GM18520 (cell line): Measurements from ENCODE around the gene IFT20.

Experiments used
- ATAC-seq: cut with Tn5 transposase; IDR thresholded peaks from one replicate; pipeline ENCODE4 v1.9.1; 2021; ENCODE audit not compliant: unreplicated experiment

Gene IFT20, protein sequence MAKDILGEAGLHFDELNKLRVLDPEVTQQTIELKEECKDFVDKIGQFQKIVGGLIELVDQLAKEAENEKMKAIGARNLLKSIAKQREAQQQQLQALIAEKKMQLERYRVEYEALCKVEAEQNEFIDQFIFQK

DNA sequence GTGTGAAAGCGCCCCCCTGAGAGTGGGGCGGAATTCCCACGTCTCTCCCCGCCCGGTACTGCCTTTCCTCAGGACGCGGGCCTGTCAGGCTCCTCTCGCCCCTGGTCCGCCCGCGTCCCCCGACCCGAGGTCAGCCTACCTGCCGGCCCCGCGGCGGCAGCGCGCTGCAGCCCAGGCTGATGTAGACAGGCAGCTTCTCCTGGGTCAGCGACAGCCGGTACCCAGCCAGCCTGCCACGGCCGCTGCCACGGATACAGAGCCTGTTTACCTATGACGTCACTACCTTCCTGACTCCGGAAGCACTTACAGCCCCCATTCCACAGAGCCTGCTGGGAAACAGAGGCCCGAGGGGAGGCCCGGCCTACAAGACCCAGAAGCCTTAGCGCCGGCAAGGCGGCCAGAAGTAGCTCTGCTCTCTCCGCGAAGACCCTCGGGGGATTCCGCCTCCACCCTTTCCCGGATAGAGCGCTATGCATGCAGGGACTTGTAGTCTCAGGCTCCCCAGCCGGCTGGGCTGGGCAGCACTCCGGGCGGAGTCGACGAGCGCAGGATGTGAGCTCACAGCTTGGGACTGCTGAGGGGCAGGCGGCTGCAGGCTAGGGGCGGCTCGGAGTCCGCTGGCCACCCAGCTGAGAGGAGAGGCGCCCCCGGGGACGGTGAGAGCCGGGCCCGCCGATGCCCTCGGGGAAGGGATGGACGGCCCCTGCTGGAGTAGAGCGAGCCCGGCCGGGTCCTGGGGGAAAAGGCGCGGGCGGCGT is at the start of gene IFT20, which contains the start of gene TNFAIP1:
IFT20 (minus strand) TSS at position 272 of the 758 bp plus-strand sequence. CDS start 3,487 bp downstream, outside the sequence.
TNFAIP1 (plus strand) TSS at position 561 of the 758 bp plus-strand sequence. CDS start 3,761 bp downstream, outside the sequence.
- ATAC-seq, result peak; percentile 96

DNA sequence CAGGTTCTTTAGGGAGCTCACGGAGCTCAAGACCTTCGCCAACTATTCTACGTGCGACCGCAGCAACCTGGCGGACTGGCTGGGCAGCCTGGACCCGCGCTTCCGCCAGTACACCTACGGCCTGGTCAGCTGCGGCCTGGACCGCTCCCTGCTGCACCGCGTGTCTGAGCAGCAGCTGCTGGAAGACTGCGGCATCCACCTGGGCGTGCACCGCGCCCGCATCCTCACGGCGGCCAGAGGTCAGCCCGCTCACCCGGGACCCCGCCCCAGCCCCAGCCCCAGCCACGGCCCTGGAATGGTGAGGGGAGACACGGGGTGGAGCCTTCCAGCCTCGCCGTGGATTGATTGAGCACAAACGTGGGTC is 49.7 kb upstream of the IFT20 start:
- no peak for ATAC-seq

DNA sequence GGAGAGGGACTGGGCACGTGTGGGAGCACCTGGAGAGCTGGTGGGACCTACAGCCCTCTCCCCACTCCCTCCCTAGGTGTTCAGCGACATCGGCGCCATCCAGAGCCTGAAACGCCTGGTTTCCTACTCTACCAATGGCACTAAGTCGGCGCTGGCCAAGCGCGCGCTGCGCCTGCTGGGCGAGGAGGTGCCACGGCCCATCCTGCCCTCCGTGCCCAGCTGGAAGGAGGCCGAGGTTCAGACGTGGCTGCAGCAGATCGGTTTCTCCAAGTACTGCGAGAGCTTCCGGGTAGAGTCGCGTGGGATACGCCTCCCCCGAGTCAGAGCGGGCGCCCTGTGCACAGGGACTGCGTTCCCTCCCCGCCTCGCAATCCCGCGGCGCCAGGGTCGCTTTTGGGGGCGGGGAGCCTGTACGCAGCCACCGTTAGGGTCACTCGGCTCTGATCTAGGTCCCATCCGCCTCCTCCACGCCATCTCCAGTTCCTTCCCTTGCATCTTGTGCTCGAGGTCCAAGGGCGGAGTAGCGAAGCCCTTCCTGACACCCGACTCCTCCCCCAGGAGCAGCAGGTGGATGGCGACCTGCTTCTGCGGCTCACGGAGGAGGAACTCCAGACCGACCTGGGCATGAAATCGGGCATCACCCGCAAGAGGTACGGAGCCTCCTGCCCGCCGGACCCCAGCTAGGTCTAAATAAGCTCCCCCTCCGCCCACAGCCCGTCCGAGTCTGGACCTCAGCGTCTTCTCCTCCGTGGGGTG is 49.2 kb upstream of the IFT20 start:
- ATAC-seq, result peak; percentile 46

DNA sequence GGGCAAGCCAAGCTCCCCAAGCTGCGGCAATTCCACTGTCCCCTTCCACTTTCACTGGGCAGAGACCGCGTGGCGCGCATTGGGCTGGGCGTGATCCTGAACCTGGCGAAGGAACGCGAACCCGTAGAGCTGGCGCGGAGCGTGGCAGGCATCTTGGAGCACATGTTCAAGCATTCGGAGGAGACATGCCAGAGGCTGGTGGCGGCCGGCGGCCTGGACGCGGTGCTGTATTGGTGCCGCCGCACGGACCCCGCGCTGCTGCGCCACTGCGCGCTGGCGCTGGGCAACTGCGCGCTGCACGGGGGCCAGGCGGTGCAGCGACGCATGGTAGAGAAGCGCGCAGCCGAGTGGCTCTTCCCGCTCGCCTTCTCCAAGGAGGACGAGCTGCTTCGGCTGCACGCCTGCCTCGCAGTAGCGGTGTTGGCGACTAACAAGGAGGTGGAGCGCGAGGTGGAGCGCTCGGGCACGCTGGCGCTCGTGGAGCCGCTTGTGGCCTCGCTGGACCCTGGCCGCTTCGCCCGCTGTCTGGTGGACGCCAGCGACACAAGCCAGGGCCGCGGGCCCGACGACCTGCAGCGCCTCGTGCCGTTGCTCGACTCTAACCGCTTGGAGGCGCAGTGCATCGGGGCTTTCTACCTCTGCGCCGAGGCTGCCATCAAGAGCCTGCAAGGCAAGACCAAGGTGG is 46.0 kb upstream of the IFT20 start:
- no peak for ATAC-seq

DNA sequence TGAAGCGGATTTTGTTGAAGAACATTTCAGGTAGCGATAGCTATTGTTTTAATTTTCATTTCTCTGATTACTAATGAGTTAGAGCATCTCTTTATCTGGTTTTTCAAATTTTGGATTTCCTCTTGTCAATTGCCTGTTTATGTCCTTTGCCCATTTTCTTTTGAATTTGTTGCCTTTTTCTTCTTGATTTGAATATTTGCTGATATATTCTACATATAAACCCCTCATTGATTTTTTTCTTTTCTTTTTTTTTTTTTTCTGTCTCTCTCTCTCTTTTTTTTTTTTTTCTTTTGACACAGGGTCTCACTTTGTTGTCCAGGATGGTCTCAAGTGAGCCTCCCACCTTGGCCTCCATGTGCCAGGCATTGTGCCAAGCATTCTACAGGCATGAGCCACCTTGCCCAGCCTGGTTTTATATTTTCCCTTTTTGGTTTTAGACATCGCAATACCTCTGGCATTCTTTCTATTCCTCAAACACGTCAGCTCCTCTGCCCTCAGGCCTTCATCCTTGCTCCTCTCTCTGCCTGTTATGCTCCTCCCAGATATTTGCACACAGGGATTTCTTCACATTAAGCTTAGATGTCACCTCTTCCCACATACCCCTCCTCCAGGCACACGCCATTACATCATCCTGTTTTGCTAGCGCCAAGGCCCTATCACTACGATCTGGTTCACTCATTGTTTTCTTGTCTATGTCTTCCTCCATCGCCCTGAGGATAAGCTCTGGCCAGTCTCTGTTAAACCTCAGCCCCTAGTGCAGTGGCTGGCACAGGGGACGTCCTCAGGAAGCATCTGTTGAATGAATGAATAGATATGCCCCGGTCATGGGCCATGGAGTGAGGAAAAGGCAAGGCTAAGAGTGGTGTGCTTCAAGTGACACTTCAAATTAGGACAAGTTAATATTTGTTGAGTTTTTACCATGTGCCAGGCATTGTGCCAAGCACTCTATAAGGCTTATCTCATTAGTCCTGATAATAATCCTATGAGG is 44.8 kb upstream of the IFT20 start:
- no peak for ATAC-seq

- no peak for ATAC-seq
These were observed 37.6 kb upstream of the IFT20 start for GRCh38 chr17:28372945-28373274.

GRCh38 chr17:28372203-28372944 is 37.1 kb upstream of the IFT20 start:
- ATAC-seq, result peak; percentile 13

DNA sequence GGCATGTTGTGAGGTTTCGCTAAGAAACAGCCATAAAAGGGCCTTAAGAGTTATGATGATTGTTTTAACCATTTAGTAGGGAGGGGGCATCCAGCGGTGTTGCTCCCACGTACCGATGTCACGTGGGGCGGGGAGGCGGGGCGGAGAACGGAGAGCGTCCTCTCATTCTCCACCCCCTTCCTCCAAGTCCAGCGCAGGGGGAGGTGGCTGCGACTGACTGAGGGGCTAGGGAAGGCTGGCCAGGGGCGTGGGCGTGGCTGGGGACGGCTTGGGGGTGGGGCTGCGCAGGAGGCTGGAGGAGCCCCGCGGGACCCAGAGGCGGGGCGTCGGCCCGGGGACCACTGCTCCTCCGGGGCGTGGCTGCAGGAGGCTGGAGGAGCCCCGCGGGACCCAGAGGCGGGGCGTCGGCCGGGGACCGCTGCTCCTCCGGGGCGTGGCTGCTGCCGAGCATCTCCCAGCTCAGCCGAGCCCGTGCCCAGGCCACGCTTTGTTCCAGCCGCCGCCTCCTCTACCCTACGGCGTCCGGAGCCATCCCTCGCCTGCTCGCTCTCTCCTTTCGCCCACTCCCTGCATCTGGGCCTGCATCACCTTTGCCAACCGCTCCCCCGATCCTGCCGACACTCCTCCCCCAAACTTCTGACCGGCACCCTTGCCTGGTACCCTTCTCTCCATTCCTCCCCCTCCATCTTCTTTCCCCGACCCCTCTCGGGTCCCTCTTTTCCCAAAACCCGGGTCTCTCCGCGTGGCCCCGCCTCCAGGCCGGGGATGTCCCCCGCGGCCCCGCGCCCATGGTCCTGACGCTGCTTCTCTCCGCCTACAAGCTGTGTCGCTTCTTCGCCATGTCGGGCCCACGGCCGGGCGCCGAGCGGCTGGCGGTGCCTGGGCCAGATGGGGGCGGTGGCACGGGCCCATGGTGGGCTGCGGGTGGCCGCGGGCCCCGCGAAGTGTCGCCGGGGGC is 36.3 kb upstream of the IFT20 start, which contains the start of gene SARM1:
SARM1 (plus strand) TSS at position 450 of the 958 bp plus-strand sequence; CDS start at position 789, 339 bp downstream.
- ATAC-seq, result peak; percentile 50

DNA sequence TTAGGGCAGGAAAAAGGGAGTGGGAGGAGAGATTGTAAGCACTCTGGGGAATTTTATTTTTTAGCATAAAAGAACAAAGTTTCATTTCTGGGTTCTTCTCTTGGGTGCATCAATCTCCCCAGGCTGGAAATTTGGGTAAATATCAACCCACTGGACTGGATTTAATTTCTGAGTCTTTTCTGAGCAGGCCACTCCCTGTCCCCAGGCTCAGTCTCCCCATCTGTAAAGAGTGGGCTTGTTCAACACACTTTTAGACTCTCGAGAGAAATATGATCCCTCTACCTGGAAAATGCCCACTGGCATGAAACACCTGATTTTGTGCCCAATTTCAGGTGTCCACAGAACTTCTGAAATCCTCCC is 35.5 kb upstream of the IFT20 start:
- no peak for ATAC-seq

GRCh38 chr17:28370035-28370743 is 34.9 kb upstream of the IFT20 start, which contains the start of gene VTN:
VTN (minus strand) TSS chr17:28370307; CDS start chr17:28370203, 104 bp downstream.
- no peak for ATAC-seq

DNA sequence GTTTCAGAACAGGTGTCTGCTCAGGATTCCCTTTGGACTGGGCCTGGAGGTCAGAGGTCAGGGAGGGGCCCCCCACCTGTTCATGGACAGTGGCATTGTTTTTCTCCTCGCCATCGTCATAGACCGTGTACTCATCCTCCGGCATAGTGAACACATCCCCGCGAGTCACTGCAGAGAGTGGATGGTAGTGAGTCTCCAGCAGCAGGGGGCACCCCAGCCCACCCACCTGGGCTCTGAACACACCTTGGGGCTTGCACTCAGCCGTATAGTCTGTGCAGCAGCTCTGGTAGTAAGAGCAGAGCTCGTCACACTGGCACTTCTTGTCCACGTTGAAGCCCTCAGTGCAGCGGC is 34.4 kb upstream of the IFT20 start:
- ATAC-seq, result no peak

DNA sequence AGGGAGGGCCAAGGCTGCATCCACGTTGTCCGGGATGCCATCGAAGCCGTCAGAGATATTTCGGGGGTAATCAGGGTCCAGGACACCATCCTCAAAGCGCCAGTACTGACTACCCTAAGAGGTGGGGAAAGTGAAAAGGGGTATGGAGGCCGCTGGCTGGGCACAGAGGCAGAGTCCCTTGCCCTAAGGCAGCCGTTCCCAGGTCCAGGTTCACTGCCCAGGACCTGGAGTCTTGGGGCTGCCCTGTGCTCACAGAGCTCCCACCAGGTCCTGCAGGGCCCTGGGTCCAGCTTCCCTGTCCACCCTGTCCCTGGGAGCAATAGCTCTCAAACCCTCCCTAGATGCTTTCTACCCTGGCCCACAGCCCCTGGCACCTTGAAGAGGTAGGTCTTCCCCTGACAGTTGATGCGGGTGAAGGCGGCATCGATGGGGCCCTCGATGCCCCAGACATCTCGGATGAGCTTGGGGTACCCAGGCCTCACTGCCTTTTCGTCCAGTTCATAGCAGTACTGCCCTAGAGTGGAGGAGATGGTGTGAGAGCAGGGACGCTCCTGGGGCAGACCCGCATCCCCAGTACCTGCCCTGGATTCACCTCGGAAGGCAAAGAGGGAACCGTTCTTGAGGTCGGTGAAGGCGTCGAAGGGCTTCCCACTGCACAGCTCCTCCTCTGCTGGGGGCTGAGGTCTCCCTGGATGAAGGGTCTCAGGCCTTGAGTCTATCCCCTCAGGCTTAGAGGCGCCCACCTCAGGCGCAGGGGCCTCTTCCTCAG is 33.8 kb upstream of the IFT20 start:
- no peak for ATAC-seq

- no peak for ATAC-seq
These were observed 33.1 kb upstream of the IFT20 start for GRCh38 chr17:28368306-28368831.

DNA sequence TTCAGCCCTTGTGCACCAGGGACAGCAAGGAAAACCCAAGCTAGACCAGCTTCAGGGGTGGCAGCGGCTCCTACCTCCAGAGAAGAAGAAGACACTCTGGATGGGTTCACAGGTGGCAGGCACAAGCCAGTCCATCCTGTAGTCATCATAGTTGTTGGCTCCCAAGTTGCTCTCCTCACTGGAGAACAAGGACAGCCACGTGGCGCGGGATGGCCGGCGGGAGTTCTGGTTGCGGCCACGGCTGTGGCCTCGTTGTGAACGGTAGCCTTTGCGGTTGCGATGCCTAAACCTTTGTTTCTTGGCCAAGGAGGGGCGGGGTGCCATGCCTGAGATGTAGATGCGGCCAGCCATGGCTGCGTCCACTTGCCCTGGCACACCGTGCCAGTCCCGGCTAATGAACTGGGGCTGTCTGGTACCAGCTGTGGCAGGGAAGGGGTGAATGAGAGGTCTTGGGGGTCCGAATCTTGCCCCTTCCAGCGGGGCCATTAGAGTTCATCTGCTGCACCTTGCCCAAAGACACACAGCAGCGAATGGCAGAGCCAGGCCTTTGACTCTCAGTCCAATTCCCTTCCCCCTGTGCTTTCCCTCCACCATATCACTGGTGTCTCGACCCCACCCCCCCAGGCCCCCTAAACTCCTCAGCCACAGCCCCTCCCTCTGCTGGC is 32.5 kb upstream of the IFT20 start:
- no peak for ATAC-seq

- ATAC-seq, result no peak
These were observed 31.3 kb upstream of the IFT20 start for GRCh38 chr17:28366605-28367004.

DNA sequence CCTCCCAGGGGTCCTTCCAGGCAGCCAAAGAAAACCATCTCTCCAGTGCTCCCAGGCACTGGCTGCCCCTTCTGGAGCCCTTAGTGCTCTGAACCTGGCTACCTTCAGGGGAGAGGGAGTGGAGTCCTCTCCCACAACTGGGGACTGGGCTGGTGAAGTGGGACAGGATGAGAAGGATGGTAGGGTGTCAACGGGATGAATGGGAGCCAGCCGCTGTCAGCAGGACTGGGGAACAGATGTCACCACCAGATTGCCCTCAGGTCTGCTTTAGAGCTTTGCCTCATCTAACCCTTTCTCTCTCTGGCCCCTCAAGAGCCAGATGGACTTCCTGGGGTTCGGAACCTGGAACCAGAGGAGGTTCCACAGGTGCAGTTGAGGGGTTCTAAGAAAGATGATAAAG is 30.2 kb upstream of the IFT20 start:
- ATAC-seq, result no peak
